ENCODE results near the gene RCL1. TPM values are rescaled to one million over a fixed set of nuclear protein-coding genes. Genes with fewer than 3 reads are reported as not detected.

The RCL1 gene
- polyA plus RNA-seq, 1 of the 3 experiments (the other 2 are of a cell fraction): 18.4 TPM

DNA sequence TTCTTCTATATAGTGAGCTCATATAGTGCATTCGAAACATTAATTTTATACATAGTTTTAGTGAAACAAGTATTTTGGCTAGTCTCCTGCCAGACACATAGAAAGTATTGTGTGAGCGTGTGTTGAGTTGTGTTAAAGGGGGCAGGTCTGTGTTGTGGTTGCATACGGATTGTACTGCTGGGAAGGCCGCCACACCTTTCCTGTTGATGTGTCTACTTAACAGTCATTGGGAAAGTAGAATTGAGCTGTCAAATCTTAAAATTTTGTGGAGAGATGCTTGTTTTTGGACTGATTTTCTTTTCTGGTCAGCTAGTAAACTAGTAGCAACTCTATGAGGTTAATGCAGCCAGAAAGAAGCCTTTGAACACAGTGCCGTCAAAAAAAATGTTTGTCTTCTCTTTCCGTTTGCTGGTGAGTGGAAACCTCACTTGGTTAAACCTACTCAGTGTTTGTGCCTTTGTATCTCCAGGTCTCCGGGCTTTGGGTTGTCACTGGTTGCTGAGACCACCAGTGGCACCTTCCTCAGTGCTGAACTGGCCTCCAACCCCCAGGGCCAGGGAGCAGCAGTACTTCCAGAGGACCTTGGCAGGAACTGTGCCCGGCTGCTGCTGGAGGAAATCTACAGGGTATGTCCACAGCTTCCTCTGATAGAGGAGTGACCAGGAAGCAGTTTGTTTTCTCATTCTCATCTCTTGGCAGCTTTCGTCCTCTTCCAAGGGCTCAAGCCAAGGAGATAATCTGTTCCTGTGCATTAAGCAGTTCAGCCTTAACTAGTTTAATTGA, 51.5 kb downstream of the RCL1 start:
- H3K4me3 ChIP-seq (ENCODE audit: low read depth in 2 of 2, low read length in 1 of 2): no peak overlapping the region
- no peaks in the 10 kb centered on the region for H3K9me3 ChIP-seq
- H3K79me2 ChIP-seq (ENCODE audit: insufficient read depth): no peaks in the 10 kb centered on the region
- CTCF ChIA-PET: interaction anchor here (0.9 to 1.2 kb wide), 2 partner anchors 13 to 82 kb away, joined by 3 read pairs; no protein-coding TSS in a partner anchor
- no peak for DNase-seq
- H2AFZ ChIP-seq (ENCODE audit: low read depth): no peak overlapping the region
- H3K27ac ChIP-seq (ENCODE audit: low read depth in 2 of 2, low read length in 1 of 2): no peak overlapping the region; a peak in 1 of 4 replicates
- no peaks in the 10 kb centered on the region for H3K27me3 ChIP-seq (ENCODE audit: insufficient read depth)
- WGBS (ENCODE audit: low lambda C conversion rate): 94% methylated on average over 9 of the region's 9 CpGs
- peaks cover 5 to 65% of the 10 kb centered on the region in 2 experiments for H3K36me3 ChIP-seq (replicated peaks in 1 of 2; ENCODE audit: control insufficient read depth in 1 of 2, insufficient read depth in 2 of 2, low read length in 1 of 2)
- no peak overlapping the region for H3K9ac ChIP-seq
- H3K9me2 ChIP-seq: no peaks in the 10 kb centered on the region
- TF ChIP-seq FOSL2 (IDR thresholded peaks at IDR 0.05; ENCODE audit: borderline replicate concordance, low read depth) (no peak), EP300 (IDR thresholded peaks at IDR 0.05; ENCODE audit: borderline replicate concordance in 1 of 2, low read depth in 1 of 2, low read length in 1 of 2) (no peak), SIN3A (IDR thresholded peaks at IDR 0.05; ENCODE audit: borderline replicate concordance, low read depth, low read length) (no peak), RCOR1 (IDR thresholded peaks at IDR 0.05; ENCODE audit: low read length) (no peak), TAF1 (IDR thresholded peaks at IDR 0.05; ENCODE audit: borderline replicate concordance, low read depth, low read length) (no peak), YY1 (IDR thresholded peaks at IDR 0.05; ENCODE audit: low read depth) (no peak), JUND (IDR thresholded peaks at IDR 0.05) (no peak), GATA2 (CRISPR knock-in tag; IDR thresholded peaks at IDR 0.05) (no peak), EZH2phosphoT487 (IDR thresholded peaks at IDR 0.05; ENCODE audit: borderline replicate concordance, low read depth) (no peak), RXRA (IDR thresholded peaks at IDR 0.05; ENCODE audit: borderline replicate concordance, low read depth) (no peak), CHD2 (IDR thresholded peaks at IDR 0.05; ENCODE audit: low read length, partially characterized antibody) (no peak)
- TF ChIP-seq, protein P1, sequence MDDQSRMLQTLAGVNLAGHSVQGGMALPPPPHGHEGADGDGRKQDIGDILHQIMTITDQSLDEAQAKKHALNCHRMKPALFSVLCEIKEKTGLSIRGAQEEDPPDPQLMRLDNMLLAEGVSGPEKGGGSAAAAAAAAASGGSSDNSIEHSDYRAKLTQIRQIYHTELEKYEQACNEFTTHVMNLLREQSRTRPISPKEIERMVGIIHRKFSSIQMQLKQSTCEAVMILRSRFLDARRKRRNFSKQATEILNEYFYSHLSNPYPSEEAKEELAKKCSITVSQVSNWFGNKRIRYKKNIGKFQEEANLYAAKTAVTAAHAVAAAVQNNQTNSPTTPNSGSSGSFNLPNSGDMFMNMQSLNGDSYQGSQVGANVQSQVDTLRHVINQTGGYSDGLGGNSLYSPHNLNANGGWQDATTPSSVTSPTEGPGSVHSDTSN (IDR thresholded peaks at IDR 0.05): no peak
- TF ChIP-seq, protein P2, sequence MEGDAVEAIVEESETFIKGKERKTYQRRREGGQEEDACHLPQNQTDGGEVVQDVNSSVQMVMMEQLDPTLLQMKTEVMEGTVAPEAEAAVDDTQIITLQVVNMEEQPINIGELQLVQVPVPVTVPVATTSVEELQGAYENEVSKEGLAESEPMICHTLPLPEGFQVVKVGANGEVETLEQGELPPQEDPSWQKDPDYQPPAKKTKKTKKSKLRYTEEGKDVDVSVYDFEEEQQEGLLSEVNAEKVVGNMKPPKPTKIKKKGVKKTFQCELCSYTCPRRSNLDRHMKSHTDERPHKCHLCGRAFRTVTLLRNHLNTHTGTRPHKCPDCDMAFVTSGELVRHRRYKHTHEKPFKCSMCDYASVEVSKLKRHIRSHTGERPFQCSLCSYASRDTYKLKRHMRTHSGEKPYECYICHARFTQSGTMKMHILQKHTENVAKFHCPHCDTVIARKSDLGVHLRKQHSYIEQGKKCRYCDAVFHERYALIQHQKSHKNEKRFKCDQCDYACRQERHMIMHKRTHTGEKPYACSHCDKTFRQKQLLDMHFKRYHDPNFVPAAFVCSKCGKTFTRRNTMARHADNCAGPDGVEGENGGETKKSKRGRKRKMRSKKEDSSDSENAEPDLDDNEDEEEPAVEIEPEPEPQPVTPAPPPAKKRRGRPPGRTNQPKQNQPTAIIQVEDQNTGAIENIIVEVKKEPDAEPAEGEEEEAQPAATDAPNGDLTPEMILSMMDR (IDR thresholded peaks at IDR 0.05): no peak
- TF ChIP-seq, protein P3, sequence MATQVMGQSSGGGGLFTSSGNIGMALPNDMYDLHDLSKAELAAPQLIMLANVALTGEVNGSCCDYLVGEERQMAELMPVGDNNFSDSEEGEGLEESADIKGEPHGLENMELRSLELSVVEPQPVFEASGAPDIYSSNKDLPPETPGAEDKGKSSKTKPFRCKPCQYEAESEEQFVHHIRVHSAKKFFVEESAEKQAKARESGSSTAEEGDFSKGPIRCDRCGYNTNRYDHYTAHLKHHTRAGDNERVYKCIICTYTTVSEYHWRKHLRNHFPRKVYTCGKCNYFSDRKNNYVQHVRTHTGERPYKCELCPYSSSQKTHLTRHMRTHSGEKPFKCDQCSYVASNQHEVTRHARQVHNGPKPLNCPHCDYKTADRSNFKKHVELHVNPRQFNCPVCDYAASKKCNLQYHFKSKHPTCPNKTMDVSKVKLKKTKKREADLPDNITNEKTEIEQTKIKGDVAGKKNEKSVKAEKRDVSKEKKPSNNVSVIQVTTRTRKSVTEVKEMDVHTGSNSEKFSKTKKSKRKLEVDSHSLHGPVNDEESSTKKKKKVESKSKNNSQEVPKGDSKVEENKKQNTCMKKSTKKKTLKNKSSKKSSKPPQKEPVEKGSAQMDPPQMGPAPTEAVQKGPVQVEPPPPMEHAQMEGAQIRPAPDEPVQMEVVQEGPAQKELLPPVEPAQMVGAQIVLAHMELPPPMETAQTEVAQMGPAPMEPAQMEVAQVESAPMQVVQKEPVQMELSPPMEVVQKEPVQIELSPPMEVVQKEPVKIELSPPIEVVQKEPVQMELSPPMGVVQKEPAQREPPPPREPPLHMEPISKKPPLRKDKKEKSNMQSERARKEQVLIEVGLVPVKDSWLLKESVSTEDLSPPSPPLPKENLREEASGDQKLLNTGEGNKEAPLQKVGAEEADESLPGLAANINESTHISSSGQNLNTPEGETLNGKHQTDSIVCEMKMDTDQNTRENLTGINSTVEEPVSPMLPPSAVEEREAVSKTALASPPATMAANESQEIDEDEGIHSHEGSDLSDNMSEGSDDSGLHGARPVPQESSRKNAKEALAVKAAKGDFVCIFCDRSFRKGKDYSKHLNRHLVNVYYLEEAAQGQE (IDR thresholded peaks at IDR 0.05; ENCODE audit: low read depth, low read length): no peak
- H4K20me1 ChIP-seq (ENCODE audit: insufficient read depth): no peaks in the 10 kb centered on the region
- H3F3A ChIP-seq (replicated peaks; ENCODE audit: insufficient read depth): no peaks in the 10 kb centered on the region
- no peaks in the 10 kb centered on the region for H3K4me1 ChIP-seq (ENCODE audit: control insufficient read depth in 1 of 2, insufficient read depth in 2 of 2, low read depth in 1 of 2, low read length in 1 of 2)
- POLR2A ChIA-PET: no interaction called here
- H3K4me2 ChIP-seq: no peak overlapping the region
